Liver (tissue), 9 donors: ENCODE results near the gene CFAP77. TPM values are rescaled to one million over a fixed set of nuclear protein-coding genes. Genes with fewer than 3 reads are reported as not detected.

ENCODE experiments used
- DNase-seq: peaks from one replicate; pipeline ENCODE4 v3.0.0-alpha.2; 2017; ENCODE audit warnings: low spot score
- H3K27ac ChIP-seq, 2 donors: one replicate each; pipeline ENCODE4 v1.7.0; 2013; ENCODE audit warnings: inconsistent platforms in 2 of 2, low read length in 2 of 2, control low read depth in 1 of 2, low read depth in 1 of 2, mild to moderate bottlenecking in 1 of 2
- H3K27me3 ChIP-seq, 4 donors: one replicate each; pipeline versions ENCODE4 v1.6.1 to v1.7.0; 2013; ENCODE audit warnings: low read length in 3 of 4, inconsistent platforms in 1 of 4, mild to moderate bottlenecking in 1 of 4, moderate library complexity in 1 of 4; ENCODE audit not compliant: control insufficient read depth in 4 of 4, insufficient read depth in 4 of 4
- H3K36me3 ChIP-seq, 4 donors: one replicate each; pipeline versions ENCODE4 v1.6.1 to v1.7.0; 2013; ENCODE audit warnings: low read length in 3 of 4, mild to moderate bottlenecking in 3 of 4, low read depth in 1 of 4, moderate library complexity in 1 of 4; ENCODE audit not compliant: control insufficient read depth in 4 of 4, insufficient read depth in 3 of 4
- H3K4me1 ChIP-seq, 4 donors: one replicate each; pipeline versions ENCODE4 v1.6.1 to v1.7.0; 2013; ENCODE audit warnings: low read length in 3 of 4, mild to moderate bottlenecking in 3 of 4, moderate library complexity in 1 of 4; ENCODE audit not compliant: control insufficient read depth in 4 of 4, insufficient read depth in 4 of 4
- H3K4me3 ChIP-seq, 3 donors: one replicate each; pipeline versions ENCODE4 v1.6.1 to v1.7.0; 2013; ENCODE audit warnings: low read length in 3 of 3, control low read depth in 1 of 3, low read depth in 1 of 3, mild to moderate bottlenecking in 1 of 3
- H3K9ac ChIP-seq, 2 donors: one replicate each; pipeline ENCODE4 v1.7.0; 2013; ENCODE audit warnings: low read length in 2 of 2, mild to moderate bottlenecking in 2 of 2, moderate library complexity in 2 of 2, control low read depth in 1 of 2, low read depth in 1 of 2
- H3K9me3 ChIP-seq, 4 donors: one replicate each; pipeline versions ENCODE4 v1.6.1 to v1.7.0; 2013; ENCODE audit warnings: low read length in 3 of 4; ENCODE audit not compliant: control insufficient read depth in 4 of 4
- EGR1 ChIP-seq, 2 donors: IDR thresholded peaks; 2 replicates each; pipeline ENCODE4 v1.6.1; 2016 to 2018; ENCODE audit warnings: antibody characterized with exemption in 2 of 2, low read depth in 2 of 2
- FOXA1 ChIP-seq: IDR thresholded peaks from 2 replicates; pipeline ENCODE4 v1.6.1; 2016; ENCODE audit warnings: antibody characterized with exemption
- FOXA2 ChIP-seq: IDR thresholded peaks from 2 replicates; pipeline ENCODE4 v1.6.1; 2016; ENCODE audit warnings: antibody characterized with exemption
- GABPA ChIP-seq, 2 donors: IDR thresholded peaks in 1 of 2; conservative IDR thresholded peaks in 1 of 2; 2 replicates each; pipeline ENCODE4 v1.6.1; 2016; ENCODE audit warnings: antibody characterized with exemption in 2 of 2, mild to moderate bottlenecking in 1 of 2, moderate library complexity in 1 of 2
- HNF4A ChIP-seq, 2 donors: conservative IDR thresholded peaks; 2 replicates each; pipeline ENCODE4 v1.6.1; 2016; ENCODE audit warnings: antibody characterized with exemption in 2 of 2, mild to moderate bottlenecking in 2 of 2
- HNF4G ChIP-seq: IDR thresholded peaks from 2 replicates; pipeline ENCODE4 v1.6.1; 2016; ENCODE audit warnings: antibody characterized with exemption
- JUND ChIP-seq, 2 donors: IDR thresholded peaks; 2 replicates each; pipeline ENCODE4 v1.6.1; 2016; ENCODE audit warnings: antibody characterized with exemption in 2 of 2
- NR2F2 ChIP-seq: IDR thresholded peaks from 2 replicates; pipeline ENCODE4 v1.6.1; 2016; ENCODE audit warnings: antibody characterized with exemption
- RAD21 ChIP-seq, 2 donors: IDR thresholded peaks; 2 replicates each; pipeline ENCODE4 v1.6.1; 2016; ENCODE audit warnings: antibody characterized with exemption in 2 of 2, mild to moderate bottlenecking in 2 of 2
- RXRA ChIP-seq, 2 donors: IDR thresholded peaks; 2 replicates each; pipeline ENCODE4 v1.6.1; 2017 to 2018; ENCODE audit warnings: antibody characterized with exemption in 2 of 2, mild to moderate bottlenecking in 1 of 2
- SP1 ChIP-seq: IDR thresholded peaks from 2 replicates; pipeline ENCODE4 v1.6.1; 2018; ENCODE audit warnings: antibody characterized with exemption, mild to moderate bottlenecking
- TAF1 ChIP-seq: conservative IDR thresholded peaks from 2 replicates; pipeline ENCODE4 v1.6.1; 2016; ENCODE audit warnings: antibody characterized with exemption, mild to moderate bottlenecking
- YY1 ChIP-seq: IDR thresholded peaks from 2 replicates; pipeline ENCODE4 v1.6.1; 2016; ENCODE audit warnings: antibody characterized with exemption, mild to moderate bottlenecking
- WGBS: extraction: QIAGEN DNeasy Blood & Tissue Kit; methylation state at CpG from one replicate; pipeline ENCODE4 v1.1.7; 2013; 5-methylcytosine and 5-hydroxymethylcytosine counted together
- polyA plus RNA-seq, 2 donors: library from polyadenylated mRNA; stranded (reverse) in 1 of 2; unstranded in 1 of 2; fragments of 200-250 nt in 1 of 2; fragments of >200 nt in 1 of 2; fragmentation: Nextera tagmentation in 1 of 2; extraction: Ambion mirVana in 1 of 2; gene quantifications; one replicate each; pipeline versions ENCODE4 v1.2.1 to v1.2.3, GENCODE V29; 2013 to 2015
- total RNA-seq, 2 donors: library from RNA; depleted of rRNA; stranded (reverse); fragments of >200 nt; gene quantifications; one replicate each; pipeline ENCODE4 v1.2.3, GENCODE V29; 2014
- TF ChIP-seq, protein P1 (sequence below): IDR thresholded peaks from 2 replicates; pipeline ENCODE4 v1.6.1; 2016; ENCODE audit warnings: antibody characterized with exemption, mild to moderate bottlenecking
- TF ChIP-seq, protein P2 (sequence below): IDR thresholded peaks from 2 replicates; pipeline ENCODE4 v1.6.1; 2016; ENCODE audit warnings: antibody characterized with exemption
- TF ChIP-seq, protein P3 (sequence below): fragments of 150-350 bp; IDR thresholded peaks from 2 replicates; pipeline ENCODE4 v1.5.1; 2017; ENCODE audit warnings: improper control_type of control experiment, low read depth, low read length; ENCODE audit not compliant: missing input control
- TF ChIP-seq, protein P4 (sequence below): IDR thresholded peaks from 2 replicates; pipeline ENCODE4 v1.6.1; 2016; ENCODE audit warnings: antibody characterized with exemption
- TF ChIP-seq, protein P5 (sequence below): IDR thresholded peaks from 2 replicates; pipeline ENCODE4 v1.6.1; 2016; ENCODE audit warnings: antibody characterized with exemption
- donor health status: healthy.
- donor health status: healthy.
- donor health status: healthy.
- donor health status: healthy.
- donor health status: healthy.

Gene CFAP77
- total and polyA plus RNA-seq, 4 donors = not detected

DNA sequence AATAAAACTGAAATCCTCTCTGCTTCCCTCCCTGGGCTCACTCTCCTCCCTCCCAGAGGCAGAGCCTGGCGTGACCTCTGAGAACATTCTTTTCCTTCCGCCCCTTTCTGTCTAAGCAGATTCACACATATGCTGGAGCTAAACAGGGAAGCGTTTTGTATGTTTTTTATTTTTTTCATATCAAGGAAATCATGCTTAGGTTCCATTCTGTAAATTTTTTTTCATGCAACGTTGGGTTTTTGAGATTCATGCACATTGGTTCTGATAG lies 152.2 kb downstream of the CFAP77 start:
- H3K36me3 ChIP-seq = no peaks in the 10 kb centered on the region
- H3K4me1 ChIP-seq = no peaks in the 10 kb centered on the region
- H3K27me3 ChIP-seq = peaks cover 0 to 4% (median 0%) of the 10 kb centered on the region in 4 donors
- H3K27ac ChIP-seq = no peak overlapping the region
- H3K9ac ChIP-seq = no peak overlapping the region
- WGBS = 56% methylated on average over 4 of the region's 4 CpGs
- H3K9me3 ChIP-seq = no peaks in the 10 kb centered on the region
- TF ChIP-seq, protein P1, sequence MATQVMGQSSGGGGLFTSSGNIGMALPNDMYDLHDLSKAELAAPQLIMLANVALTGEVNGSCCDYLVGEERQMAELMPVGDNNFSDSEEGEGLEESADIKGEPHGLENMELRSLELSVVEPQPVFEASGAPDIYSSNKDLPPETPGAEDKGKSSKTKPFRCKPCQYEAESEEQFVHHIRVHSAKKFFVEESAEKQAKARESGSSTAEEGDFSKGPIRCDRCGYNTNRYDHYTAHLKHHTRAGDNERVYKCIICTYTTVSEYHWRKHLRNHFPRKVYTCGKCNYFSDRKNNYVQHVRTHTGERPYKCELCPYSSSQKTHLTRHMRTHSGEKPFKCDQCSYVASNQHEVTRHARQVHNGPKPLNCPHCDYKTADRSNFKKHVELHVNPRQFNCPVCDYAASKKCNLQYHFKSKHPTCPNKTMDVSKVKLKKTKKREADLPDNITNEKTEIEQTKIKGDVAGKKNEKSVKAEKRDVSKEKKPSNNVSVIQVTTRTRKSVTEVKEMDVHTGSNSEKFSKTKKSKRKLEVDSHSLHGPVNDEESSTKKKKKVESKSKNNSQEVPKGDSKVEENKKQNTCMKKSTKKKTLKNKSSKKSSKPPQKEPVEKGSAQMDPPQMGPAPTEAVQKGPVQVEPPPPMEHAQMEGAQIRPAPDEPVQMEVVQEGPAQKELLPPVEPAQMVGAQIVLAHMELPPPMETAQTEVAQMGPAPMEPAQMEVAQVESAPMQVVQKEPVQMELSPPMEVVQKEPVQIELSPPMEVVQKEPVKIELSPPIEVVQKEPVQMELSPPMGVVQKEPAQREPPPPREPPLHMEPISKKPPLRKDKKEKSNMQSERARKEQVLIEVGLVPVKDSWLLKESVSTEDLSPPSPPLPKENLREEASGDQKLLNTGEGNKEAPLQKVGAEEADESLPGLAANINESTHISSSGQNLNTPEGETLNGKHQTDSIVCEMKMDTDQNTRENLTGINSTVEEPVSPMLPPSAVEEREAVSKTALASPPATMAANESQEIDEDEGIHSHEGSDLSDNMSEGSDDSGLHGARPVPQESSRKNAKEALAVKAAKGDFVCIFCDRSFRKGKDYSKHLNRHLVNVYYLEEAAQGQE = no peak
- TF ChIP-seq YY1 (no peak), GABPA (IDR thresholded peaks at IDR 0.05 in 1 of 2, conservative IDR thresholded peaks at IDR 0.05 in 1 of 2) (no peak), NR2F2 (no peak), RXRA (IDR thresholded peaks at IDR 0.05) (no peak), EGR1 (IDR thresholded peaks at IDR 0.05; ENCODE audit: low read depth in 2 of 2) (no peak), HNF4G (no peak), FOXA1 (no peak), HNF4A (conservative IDR thresholded peaks at IDR 0.05) (no peak), RAD21 (IDR thresholded peaks at IDR 0.05) (no peak), SP1 (no peak), FOXA2 (no peak), TAF1 (no peak), JUND (IDR thresholded peaks at IDR 0.05) (no peak)
- TF ChIP-seq, protein P2, sequence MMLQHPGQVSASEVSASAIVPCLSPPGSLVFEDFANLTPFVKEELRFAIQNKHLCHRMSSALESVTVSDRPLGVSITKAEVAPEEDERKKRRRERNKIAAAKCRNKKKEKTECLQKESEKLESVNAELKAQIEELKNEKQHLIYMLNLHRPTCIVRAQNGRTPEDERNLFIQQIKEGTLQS = no peak
- TF ChIP-seq, protein P3, sequence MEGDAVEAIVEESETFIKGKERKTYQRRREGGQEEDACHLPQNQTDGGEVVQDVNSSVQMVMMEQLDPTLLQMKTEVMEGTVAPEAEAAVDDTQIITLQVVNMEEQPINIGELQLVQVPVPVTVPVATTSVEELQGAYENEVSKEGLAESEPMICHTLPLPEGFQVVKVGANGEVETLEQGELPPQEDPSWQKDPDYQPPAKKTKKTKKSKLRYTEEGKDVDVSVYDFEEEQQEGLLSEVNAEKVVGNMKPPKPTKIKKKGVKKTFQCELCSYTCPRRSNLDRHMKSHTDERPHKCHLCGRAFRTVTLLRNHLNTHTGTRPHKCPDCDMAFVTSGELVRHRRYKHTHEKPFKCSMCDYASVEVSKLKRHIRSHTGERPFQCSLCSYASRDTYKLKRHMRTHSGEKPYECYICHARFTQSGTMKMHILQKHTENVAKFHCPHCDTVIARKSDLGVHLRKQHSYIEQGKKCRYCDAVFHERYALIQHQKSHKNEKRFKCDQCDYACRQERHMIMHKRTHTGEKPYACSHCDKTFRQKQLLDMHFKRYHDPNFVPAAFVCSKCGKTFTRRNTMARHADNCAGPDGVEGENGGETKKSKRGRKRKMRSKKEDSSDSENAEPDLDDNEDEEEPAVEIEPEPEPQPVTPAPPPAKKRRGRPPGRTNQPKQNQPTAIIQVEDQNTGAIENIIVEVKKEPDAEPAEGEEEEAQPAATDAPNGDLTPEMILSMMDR = no peak
- TF ChIP-seq, protein P4, sequence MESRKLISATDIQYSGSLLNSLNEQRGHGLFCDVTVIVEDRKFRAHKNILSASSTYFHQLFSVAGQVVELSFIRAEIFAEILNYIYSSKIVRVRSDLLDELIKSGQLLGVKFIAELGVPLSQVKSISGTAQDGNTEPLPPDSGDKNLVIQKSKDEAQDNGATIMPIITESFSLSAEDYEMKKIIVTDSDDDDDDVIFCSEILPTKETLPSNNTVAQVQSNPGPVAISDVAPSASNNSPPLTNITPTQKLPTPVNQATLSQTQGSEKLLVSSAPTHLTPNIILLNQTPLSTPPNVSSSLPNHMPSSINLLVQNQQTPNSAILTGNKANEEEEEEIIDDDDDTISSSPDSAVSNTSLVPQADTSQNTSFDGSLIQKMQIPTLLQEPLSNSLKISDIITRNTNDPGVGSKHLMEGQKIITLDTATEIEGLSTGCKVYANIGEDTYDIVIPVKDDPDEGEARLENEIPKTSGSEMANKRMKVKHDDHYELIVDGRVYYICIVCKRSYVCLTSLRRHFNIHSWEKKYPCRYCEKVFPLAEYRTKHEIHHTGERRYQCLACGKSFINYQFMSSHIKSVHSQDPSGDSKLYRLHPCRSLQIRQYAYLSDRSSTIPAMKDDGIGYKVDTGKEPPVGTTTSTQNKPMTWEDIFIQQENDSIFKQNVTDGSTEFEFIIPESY = no peak
- TF ChIP-seq, protein P5, sequence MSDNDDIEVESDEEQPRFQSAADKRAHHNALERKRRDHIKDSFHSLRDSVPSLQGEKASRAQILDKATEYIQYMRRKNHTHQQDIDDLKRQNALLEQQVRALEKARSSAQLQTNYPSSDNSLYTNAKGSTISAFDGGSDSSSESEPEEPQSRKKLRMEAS = no peak
- no peak for DNase-seq
- no peak overlapping the region for H3K4me3 ChIP-seq

DNA sequence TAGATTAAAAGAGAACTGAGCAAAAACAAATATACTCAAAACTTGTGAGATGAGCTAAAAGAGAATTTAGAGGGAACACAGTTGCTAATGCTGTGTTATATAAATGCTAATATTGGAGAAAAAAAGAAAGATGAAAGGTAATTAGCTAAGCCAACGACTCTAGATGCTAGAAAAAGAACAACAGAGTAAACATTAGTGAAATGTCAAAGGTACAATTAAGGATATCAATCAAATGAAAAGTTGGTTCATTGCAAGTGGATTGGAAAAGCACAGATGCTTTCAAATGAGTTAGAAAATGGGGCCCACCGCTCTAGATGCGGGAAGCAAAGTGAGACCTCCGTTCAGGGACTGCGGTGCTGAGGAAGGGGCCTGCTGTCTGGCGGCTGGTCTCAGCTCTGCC lies 154.5 kb downstream of the CFAP77 start:
- H3K36me3 ChIP-seq = no peaks in the 10 kb centered on the region
- TF ChIP-seq HNF4A (conservative IDR thresholded peaks at IDR 0.05) (no peak), SP1 (no peak), EGR1 (IDR thresholded peaks at IDR 0.05; ENCODE audit: low read depth in 2 of 2) (no peak), GABPA (IDR thresholded peaks at IDR 0.05 in 1 of 2, conservative IDR thresholded peaks at IDR 0.05 in 1 of 2) (no peak), RXRA (IDR thresholded peaks at IDR 0.05) (no peak), FOXA2 (no peak), JUND (IDR thresholded peaks at IDR 0.05) (no peak), TAF1 (no peak), RAD21 (IDR thresholded peaks at IDR 0.05) (no peak), YY1 (no peak), NR2F2 (no peak)
- TF ChIP-seq, protein P5 = no peak
- TF ChIP-seq, protein P1 = no peak
- TF ChIP-seq, protein P2 = no peak

More for the DNA sequence above, 154.5 kb downstream of the CFAP77 start:
- no peak overlapping the region for H3K9ac ChIP-seq
- H3K4me3 ChIP-seq = no peak overlapping the region
- DNase-seq = no peak
- H3K27ac ChIP-seq = no peak overlapping the region
- 84% methylated on average over 6 of the region's 6 CpGs for WGBS
- no peaks in the 10 kb centered on the region for H3K4me1 ChIP-seq
- no peaks in the 10 kb centered on the region for H3K9me3 ChIP-seq
- no peaks in the 10 kb centered on the region for H3K27me3 ChIP-seq
